ENCODE measurements around the gene GNB3. TPM values are rescaled to one million over a fixed set of nuclear protein-coding genes. Genes with fewer than 3 reads are reported as not detected.

GNB3 gene
- total RNA-seq, 1 donor from 2014 or later = 4.2 TPM

GRCh38 chr12:6851153-6851920, 10.6 kb downstream of the GNB3 start, which contains the start of gene CDCA3:
Gene CDCA3, minus strand, starts transcription at chr12:6851286. Its CDS starts 334 bp downstream, at chr12:6850952.
- peak; percentile 94 for DNase-seq (ENCODE audit: low read depth)
- H3K4me3 ChIP-seq (ENCODE audit: low read depth, low read length) = peak within 1 kb of the TSS; percentile 97
- TF ChIP-seq CTCF (conservative IDR thresholded peaks at IDR 0.05; ENCODE audit: low read depth, low read length) = no peak

GRCh38 chr12:6851921-6852650, 11.4 kb downstream of the GNB3 start, which contains the start of gene USP5:
Gene USP5, plus strand, starts transcription at chr12:6852150. Its CDS starts 30 bp downstream, at chr12:6852180.
- H3K4me3 ChIP-seq (ENCODE audit: low read depth, low read length) = peak within 1 kb of the TSS; percentile 97
- peak; percentile 93 for DNase-seq (ENCODE audit: low read depth)
- no peak for TF ChIP-seq CTCF (conservative IDR thresholded peaks at IDR 0.05; ENCODE audit: low read depth, low read length)

GRCh38 chr12:6852651-6853354, 12.1 kb downstream of the GNB3 start:
- H3K4me3 ChIP-seq (ENCODE audit: low read depth, low read length) = peak overlapping the region; percentile 97
- TF ChIP-seq CTCF (conservative IDR thresholded peaks at IDR 0.05; ENCODE audit: low read depth, low read length) = no peak
- DNase-seq (ENCODE audit: low read depth) = no peak

- DNase-seq (ENCODE audit: low read depth) = no peak
- H3K4me3 ChIP-seq (ENCODE audit: low read depth, low read length) = peak overlapping the region; percentile 97
- TF ChIP-seq CTCF (conservative IDR thresholded peaks at IDR 0.05; ENCODE audit: low read depth, low read length) = no peak
Observed at GRCh38 chr12:6853626-6854025, 12.9 kb downstream of the GNB3 start.

GRCh38 chr12:6854036-6854435, 13.3 kb downstream of the GNB3 start:
- no peak for DNase-seq (ENCODE audit: low read depth)
- no peak overlapping the region for H3K4me3 ChIP-seq (ENCODE audit: low read depth, low read length)
- no peak for TF ChIP-seq CTCF (conservative IDR thresholded peaks at IDR 0.05; ENCODE audit: low read depth, low read length)

GRCh38 chr12:6855322-6855721, 14.6 kb downstream of the GNB3 start:
- H3K4me3 ChIP-seq (ENCODE audit: low read depth, low read length) = no peak overlapping the region
- DNase-seq (ENCODE audit: low read depth) = no peak
- TF ChIP-seq CTCF (conservative IDR thresholded peaks at IDR 0.05; ENCODE audit: low read depth, low read length) = no peak

Data from epithelial cell of proximal tubule (primary cell).